ENCODE measurements around the gene PGA5.
"Not testable (repeated sequence)": the region's sequence is repeated elsewhere in the genome, so short reads cannot be mapped to it uniquely, and the experiment has no call there.

Gene PGA5

GRCh38 chr11:61212202-61212601, 28.8 kb upstream of the PGA5 start:
- H3K4me1 Mint-ChIP-seq, H3K9me3 Mint-ChIP-seq, H3K27ac Mint-ChIP-seq: not testable (repeated sequence)

GRCh38 chr11:61213711-61214324, 27.2 kb upstream of the PGA5 start:
- not testable (repeated sequence) for H3K4me3 Mint-ChIP-seq; ATAC-seq; DNase-seq (ENCODE audit: low spot score in 2 of 2)

More at GRCh38 chr11:61212202-61212601, 28.8 kb upstream of the PGA5 start:
- not testable (repeated sequence) for H3K4me3 Mint-ChIP-seq; DNase-seq (ENCODE audit: low spot score in 2 of 2); H3K36me3 Mint-ChIP-seq; ATAC-seq

GRCh38 chr11:61218306-61218705, 22.7 kb upstream of the PGA5 start:
- not testable (repeated sequence) for H3K4me3 Mint-ChIP-seq; H3K36me3 Mint-ChIP-seq; H3K9me3 Mint-ChIP-seq; DNase-seq (ENCODE audit: low spot score in 2 of 2); H3K4me1 Mint-ChIP-seq; H3K27ac Mint-ChIP-seq
- peak; percentile 59 for ATAC-seq

More at GRCh38 chr11:61213711-61214324, 27.2 kb upstream of the PGA5 start:
- not testable (repeated sequence) for H3K27ac Mint-ChIP-seq, H3K9me3 Mint-ChIP-seq, H3K4me1 Mint-ChIP-seq, H3K36me3 Mint-ChIP-seq

- H3K36me3 Mint-ChIP-seq, H3K4me1 Mint-ChIP-seq, ATAC-seq, H3K4me3 Mint-ChIP-seq, H3K9me3 Mint-ChIP-seq, H3K27ac Mint-ChIP-seq: not testable (repeated sequence)
- peak in 1 of 2 donors; percentile 47 for DNase-seq (ENCODE audit: low spot score in 2 of 2)
Observed at GRCh38 chr11:61219016-61219415, 22.0 kb upstream of the PGA5 start.

- not testable (repeated sequence) for H3K4me1 Mint-ChIP-seq; H3K4me3 Mint-ChIP-seq; H3K9me3 Mint-ChIP-seq; ATAC-seq; H3K27ac Mint-ChIP-seq; H3K36me3 Mint-ChIP-seq; DNase-seq (ENCODE audit: low spot score in 2 of 2)
Observed at GRCh38 chr11:61222047-61222446, 18.9 kb upstream of the PGA5 start, which contains the start of gene PGA4. PGA4 (plus strand) TSS chr11:61222347; CDS start chr11:61222401, 54 bp downstream.

- DNase-seq (ENCODE audit: low spot score in 2 of 2); H3K9me3 Mint-ChIP-seq; H3K4me3 Mint-ChIP-seq; H3K4me1 Mint-ChIP-seq; H3K27ac Mint-ChIP-seq; ATAC-seq; H3K36me3 Mint-ChIP-seq: not testable (repeated sequence)
Observed at GRCh38 chr11:61222692-61223091, 18.3 kb upstream of the PGA5 start.

- DNase-seq (ENCODE audit: low spot score in 2 of 2); H3K4me1 Mint-ChIP-seq; H3K4me3 Mint-ChIP-seq; H3K9me3 Mint-ChIP-seq; H3K27ac Mint-ChIP-seq; ATAC-seq; H3K36me3 Mint-ChIP-seq: not testable (repeated sequence)
Observed at GRCh38 chr11:61226457-61227137, 14.4 kb upstream of the PGA5 start.

GRCh38 chr11:61229458-61229857, 11.5 kb upstream of the PGA5 start:
- H3K4me1 Mint-ChIP-seq; H3K4me3 Mint-ChIP-seq; H3K27ac Mint-ChIP-seq; ATAC-seq; H3K36me3 Mint-ChIP-seq; DNase-seq (ENCODE audit: low spot score in 2 of 2); H3K9me3 Mint-ChIP-seq: not testable (repeated sequence)

- not testable (repeated sequence) for H3K9me3 Mint-ChIP-seq, H3K36me3 Mint-ChIP-seq
Observed at GRCh38 chr11:61231033-61231432, 9.9 kb upstream of the PGA5 start.

GRCh38 chr11:61231585-61231984, 9.4 kb upstream of the PGA5 start:
- not testable (repeated sequence) for ATAC-seq; H3K27ac Mint-ChIP-seq; H3K9me3 Mint-ChIP-seq; H3K36me3 Mint-ChIP-seq; H3K4me3 Mint-ChIP-seq; H3K4me1 Mint-ChIP-seq; DNase-seq (ENCODE audit: low spot score in 2 of 2)

More at GRCh38 chr11:61231033-61231432, 9.9 kb upstream of the PGA5 start:
- H3K4me1 Mint-ChIP-seq; ATAC-seq; H3K27ac Mint-ChIP-seq; H3K4me3 Mint-ChIP-seq; DNase-seq (ENCODE audit: low spot score in 2 of 2): not testable (repeated sequence)

- not testable (repeated sequence) for DNase-seq (ENCODE audit: low spot score in 2 of 2); H3K9me3 Mint-ChIP-seq; ATAC-seq; H3K27ac Mint-ChIP-seq; H3K36me3 Mint-ChIP-seq; H3K4me3 Mint-ChIP-seq; H3K4me1 Mint-ChIP-seq
Observed at GRCh38 chr11:61232548-61233145, 8.3 kb upstream of the PGA5 start.

GRCh38 chr11:61237130-61237529, 3.8 kb upstream of the PGA5 start:
- not testable (repeated sequence) for H3K27ac Mint-ChIP-seq; H3K4me3 Mint-ChIP-seq; H3K36me3 Mint-ChIP-seq; DNase-seq (ENCODE audit: low spot score in 2 of 2); H3K4me1 Mint-ChIP-seq; H3K9me3 Mint-ChIP-seq
- peak; percentile 57 for ATAC-seq

- not testable (repeated sequence) for H3K4me1 Mint-ChIP-seq; H3K4me3 Mint-ChIP-seq; DNase-seq (ENCODE audit: low spot score in 2 of 2); H3K9me3 Mint-ChIP-seq; ATAC-seq; H3K27ac Mint-ChIP-seq; H3K36me3 Mint-ChIP-seq
Observed at GRCh38 chr11:61240288-61240687, 687 bp upstream of the PGA5 start.

GRCh38 chr11:61241526-61241925, 551 bp downstream of the PGA5 start:
- H3K36me3 Mint-ChIP-seq; H3K4me3 Mint-ChIP-seq; ATAC-seq; H3K27ac Mint-ChIP-seq; H3K9me3 Mint-ChIP-seq; DNase-seq (ENCODE audit: low spot score in 2 of 2); H3K4me1 Mint-ChIP-seq: not testable (repeated sequence)

- H3K27ac Mint-ChIP-seq; ATAC-seq; H3K9me3 Mint-ChIP-seq; H3K4me3 Mint-ChIP-seq; H3K36me3 Mint-ChIP-seq; DNase-seq (ENCODE audit: low spot score in 2 of 2); H3K4me1 Mint-ChIP-seq: not testable (repeated sequence)
Observed at GRCh38 chr11:61245284-61245964, 4.4 kb downstream of the PGA5 start.

Measured in stimulated activated effector memory CD8-positive, alpha-beta T cell treated with anti-CD3 and anti-CD28 coated beads, Interleukin-12 subunit alpha, Interleukin-12 subunit beta, amount 100 ng/mL, for 72 hours (primary cell).